GM19240 (cell line): Measurements from ENCODE around the gene SSR3.

Experiments
- DNase-seq: peaks from one replicate; pipeline ENCODE4 v3.0.0; 2011; ENCODE audit warnings: low spot score; ENCODE audit not compliant: insufficient read length

Gene SSR3

GRCh38 chr3:156536524-156537316, 18.2 kb downstream of the SSR3 start:
- no peak for DNase-seq

- no peak for DNase-seq
Measured at GRCh38 chr3:156535798-156536197, 19.1 kb downstream of the SSR3 start.

- DNase-seq = no peak
Measured at GRCh38 chr3:156535162-156535627, 19.7 kb downstream of the SSR3 start.

GRCh38 chr3:156533205-156533604, 21.7 kb downstream of the SSR3 start:
- DNase-seq = no peak

- DNase-seq = no peak
Measured at GRCh38 chr3:156532730-156533129, 22.2 kb downstream of the SSR3 start.

- no peak for DNase-seq
Measured at GRCh38 chr3:156530980-156531379, 23.9 kb downstream of the SSR3 start.

- no peak for DNase-seq
Measured at GRCh38 chr3:156527060-156527459, 27.9 kb downstream of the SSR3 start.

- DNase-seq = no peak
Measured at GRCh38 chr3:156525808-156526207, 29.1 kb downstream of the SSR3 start.

- no peak for DNase-seq
Measured at GRCh38 chr3:156522673-156523072, 32.2 kb downstream of the SSR3 start.

GRCh38 chr3:156519758-156520162, 35.2 kb downstream of the SSR3 start:
- no peak for DNase-seq

- no peak for DNase-seq
Measured at GRCh38 chr3:156518726-156519125, 36.2 kb downstream of the SSR3 start.

- DNase-seq = no peak
Measured at GRCh38 chr3:156516961-156517360, 38.0 kb downstream of the SSR3 start.

- no peak for DNase-seq
Measured at GRCh38 chr3:156516284-156516683, 38.6 kb downstream of the SSR3 start.

GRCh38 chr3:156513619-156514018, 41.3 kb downstream of the SSR3 start:
- DNase-seq = no peak

- no peak for DNase-seq
Measured at GRCh38 chr3:156511987-156512677, 42.8 kb downstream of the SSR3 start.

- DNase-seq = peak; percentile 21
Measured at GRCh38 chr3:156509189-156510174, 45.4 kb downstream of the SSR3 start.

GRCh38 chr3:156507285-156507684, 47.6 kb downstream of the SSR3 start:
- DNase-seq = no peak

- no peak for DNase-seq
Measured at GRCh38 chr3:156498307-156498706, 56.6 kb downstream of the SSR3 start.

GRCh38 chr3:156497326-156497725, 57.6 kb downstream of the SSR3 start:
- DNase-seq = no peak

- no peak for DNase-seq
Measured at GRCh38 chr3:156495816-156496215, 59.1 kb downstream of the SSR3 start.

GRCh38 chr3:156493887-156494286, 61.0 kb downstream of the SSR3 start:
- no peak for DNase-seq
